PFSK-1 (cell line): ENCODE measurements around the gene ALDH9A1.
A peak's percentile ranks its signal among the peaks of the same experiment; 100 is the strongest.

Source experiments
- FOXP2 ChIP-seq: optimal IDR thresholded peaks from 2 replicates; pipeline ENCODE3; 2011; ENCODE audit warnings: borderline replicate concordance, control low read depth, inconsistent platforms; ENCODE audit not compliant: insufficient read depth; ENCODE audit errors: extremely low read length, extremely low read depth
- POLR2AphosphoS5 ChIP-seq: IDR thresholded peaks from 2 replicates; pipeline ENCODE4 v1.6.1; 2012; ENCODE audit warnings: low read depth, mild to moderate bottlenecking, control low read depth, low read length, moderate library complexity
- REST ChIP-seq, 2 experiments: IDR thresholded peaks; 2 replicates each; pipeline versions ENCODE4 v1.6.1 to v1.8.0; 2011 to 2012; ENCODE audit warnings: low read depth in 2 of 2, low read length in 2 of 2, control low read depth in 1 of 2, inconsistent platforms in 1 of 2, mild to moderate bottlenecking in 1 of 2, moderate library complexity in 1 of 2; ENCODE audit not compliant: insufficient read depth in 1 of 2
- SIN3A ChIP-seq: IDR thresholded peaks from 2 replicates; pipeline ENCODE4 v1.6.1; 2012; ENCODE audit warnings: mild to moderate bottlenecking, low read length, moderate library complexity, borderline replicate concordance; ENCODE audit not compliant: insufficient read depth
- TAF1 ChIP-seq: IDR thresholded peaks from 2 replicates; pipeline ENCODE4 v1.6.1; 2012; ENCODE audit warnings: low read length, control low read depth, borderline replicate concordance; ENCODE audit not compliant: insufficient read depth

ALDH9A1 gene

DNA sequence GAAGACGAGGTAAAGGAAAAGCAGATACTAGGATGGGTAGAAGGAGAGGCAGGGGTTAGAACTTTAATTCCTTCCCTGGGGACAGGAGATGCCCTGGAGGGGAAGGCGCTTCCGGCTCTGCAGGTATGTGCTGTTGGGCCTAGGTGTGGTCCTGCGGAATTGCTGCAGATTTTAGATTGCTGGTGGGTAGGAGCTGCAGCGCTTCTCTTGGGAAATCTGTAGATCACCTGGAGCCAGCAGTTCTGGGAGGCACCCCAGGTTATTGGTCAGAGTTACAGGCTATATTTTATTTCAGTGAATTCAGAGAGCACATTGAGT is 66.3 kb downstream of the ALDH9A1 start:
- TF ChIP-seq TAF1, result no peak
- TF ChIP-seq FOXP2, result no peak
- TF ChIP-seq POLR2AphosphoS5, result no peak
- TF ChIP-seq REST (IDR thresholded peaks at IDR 0.05; ENCODE audit: insufficient read depth in 1 of 2, low read depth in 2 of 2, low read length in 2 of 2), result no peak
- TF ChIP-seq SIN3A, result no peak

GRCh38 chr1:165631342-165632151 is 66.8 kb downstream of the ALDH9A1 start:
- TF ChIP-seq SIN3A, result 0 out of 2 replicates have a peak, but pooled peaks have one; percentile 13
- no peak for TF ChIP-seq TAF1
- no peak for TF ChIP-seq POLR2AphosphoS5
- TF ChIP-seq FOXP2, result no peak
- TF ChIP-seq REST (IDR thresholded peaks at IDR 0.05; ENCODE audit: insufficient read depth in 1 of 2, low read depth in 2 of 2, low read length in 2 of 2), result no peak

- TF ChIP-seq FOXP2 (no peak), SIN3A (peak; percentile 77; the same call in 1 of the 2 replicates), TAF1 (no peak), REST (IDR thresholded peaks at IDR 0.05; ENCODE audit: insufficient read depth in 1 of 2, low read depth in 2 of 2, low read length in 2 of 2) (no peak), POLR2AphosphoS5 (peak; percentile 60)
Measured at GRCh38 chr1:165630629-165631341, 67.6 kb downstream of the ALDH9A1 start, which contains the start of gene MGST3. MGST3 (plus strand) TSS chr1:165631234; CDS start chr1:165649848, 18,614 bp downstream.

DNA sequence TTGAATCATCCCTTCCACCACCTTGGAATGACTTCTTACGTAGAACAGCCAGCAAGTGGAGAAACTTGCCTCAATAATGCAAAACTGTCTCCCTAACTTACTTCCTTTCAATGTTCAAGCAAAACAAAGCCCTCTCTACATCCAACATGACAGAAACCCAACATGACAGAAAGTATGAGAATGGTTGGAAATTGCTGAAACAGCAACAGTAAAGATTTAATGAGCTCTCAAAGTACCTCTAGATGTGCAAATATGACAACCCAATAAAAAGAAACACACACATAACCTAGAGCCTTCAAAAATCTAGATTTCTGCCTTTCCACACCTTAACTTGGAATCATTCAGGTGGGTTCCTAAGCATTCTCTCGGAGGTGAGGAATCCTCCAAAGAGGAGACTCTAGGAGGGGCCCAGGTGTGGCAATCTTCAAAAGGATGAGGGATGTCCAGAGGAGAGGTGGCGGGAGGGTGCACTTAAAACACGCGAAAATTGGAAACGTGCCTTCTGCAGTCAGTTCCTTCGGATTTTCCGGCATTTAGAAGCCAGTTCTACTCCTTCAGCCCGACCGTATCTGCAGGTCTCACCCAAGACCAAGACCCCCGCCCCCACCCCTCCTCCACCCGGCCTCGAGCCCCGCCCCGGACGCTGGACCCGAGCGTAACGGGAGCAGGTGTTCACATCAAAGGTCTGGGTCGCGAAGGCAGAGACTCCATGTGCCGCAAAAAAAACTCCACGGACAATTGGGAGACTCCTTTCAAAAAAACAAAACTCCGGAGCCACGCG is 68.3 kb downstream of the ALDH9A1 start:
- no peak for TF ChIP-seq REST (IDR thresholded peaks at IDR 0.05; ENCODE audit: insufficient read depth in 1 of 2, low read depth in 2 of 2, low read length in 2 of 2)
- TF ChIP-seq SIN3A, result no peak
- TF ChIP-seq POLR2AphosphoS5, result no peak
- TF ChIP-seq FOXP2, result no peak
- TF ChIP-seq TAF1, result no peak
